ENCODE data around the gene RBM7.

DNA sequence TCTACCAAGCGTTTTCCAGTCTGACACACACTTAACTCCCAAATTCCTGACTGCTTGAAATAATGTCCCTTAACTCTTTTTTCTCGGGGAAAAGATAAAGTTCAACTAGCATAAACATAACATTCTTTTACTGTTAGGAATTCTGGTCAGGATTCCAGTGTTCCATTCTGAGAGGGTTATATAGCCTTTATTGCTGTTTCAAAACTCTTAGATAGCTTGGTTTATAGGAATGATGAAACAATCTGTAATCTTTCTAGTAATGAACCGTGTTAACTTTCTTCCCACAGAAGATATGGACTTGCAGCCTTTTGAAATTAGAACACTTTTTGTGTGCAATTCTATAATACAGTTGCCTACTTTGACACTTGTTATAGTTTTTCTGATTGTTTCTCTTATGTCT is 47.4 kb downstream of the RBM7 start:
- TF ChIP-seq YY1 (IDR thresholded peaks at IDR 0.05; ENCODE audit: insufficient read depth, insufficient read length) = no peak
- no peak for TF ChIP-seq ZNF274 (IDR thresholded peaks at IDR 0.05; ENCODE audit: low read depth, low read length)

All from NT2/D1 (cell line).